KBM-7 (cell line): ENCODE measurements around the gene USHBP1.

Experiments
- DNase-seq: peaks from one replicate; pipeline ENCODE4 v3.0.0-alpha.2; 2015
- in situ Hi-C: fragments of 300-500 bp; cut with MboI; formaldehyde crosslinking; loops from 2 replicates; pipeline ENCODE4 v1.14.3; 2020; ENCODE audit warnings: low sequenced_read_pairs, low pct_unique_long_range_greater_than_20kb, mixed read lengths

Gene USHBP1, protein sequence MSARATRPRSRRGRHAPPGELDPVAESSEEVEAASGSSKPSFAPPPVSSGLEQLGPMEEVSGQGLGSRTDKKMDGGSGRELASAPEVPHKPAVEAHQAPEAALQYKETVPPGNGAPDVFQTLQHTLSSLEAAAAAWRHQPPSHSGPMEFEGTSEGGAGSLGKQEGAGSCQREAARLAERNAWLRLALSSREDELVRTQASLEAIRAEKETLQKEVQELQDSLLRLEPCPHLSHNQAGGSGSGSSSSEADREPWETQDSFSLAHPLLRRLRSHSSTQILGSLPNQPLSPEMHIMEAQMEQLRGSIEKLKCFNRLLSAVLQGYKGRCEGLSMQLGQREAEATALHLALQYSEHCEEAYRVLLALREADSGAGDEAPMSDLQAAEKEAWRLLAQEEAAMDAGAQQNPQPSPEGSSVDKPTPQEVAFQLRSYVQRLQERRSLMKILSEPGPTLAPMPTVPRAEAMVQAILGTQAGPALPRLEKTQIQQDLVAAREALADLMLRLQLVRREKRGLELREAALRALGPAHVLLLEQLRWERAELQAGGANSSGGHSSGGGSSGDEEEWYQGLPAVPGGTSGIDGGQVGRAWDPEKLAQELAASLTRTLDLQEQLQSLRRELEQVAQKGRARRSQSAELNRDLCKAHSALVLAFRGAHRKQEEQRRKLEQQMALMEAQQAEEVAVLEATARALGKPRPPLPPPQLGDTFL

DNA sequence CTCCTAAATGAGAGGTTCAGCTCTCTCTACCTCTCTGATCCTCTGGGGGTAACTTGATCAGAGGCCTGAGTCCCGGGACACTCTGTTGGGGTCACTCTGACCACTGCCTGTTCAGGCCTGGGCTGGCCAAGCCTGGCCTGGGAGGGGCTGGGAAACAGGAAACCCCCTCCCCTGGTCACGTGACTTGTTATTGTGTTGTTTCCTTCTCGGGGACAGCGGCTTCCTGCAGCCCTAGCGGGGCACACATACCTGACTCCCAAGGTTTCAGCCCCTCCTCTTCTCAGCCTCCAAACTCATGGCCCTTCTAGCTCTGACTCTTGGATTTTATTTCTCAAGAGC, at the start of gene USHBP1:
Gene USHBP1, minus strand, starts transcription at position 105 of the 339 bp plus-strand sequence. CDS start 446 bp downstream, outside the sequence.
- DNase-seq = no peak
- in situ Hi-C loops = no loop called here

DNA sequence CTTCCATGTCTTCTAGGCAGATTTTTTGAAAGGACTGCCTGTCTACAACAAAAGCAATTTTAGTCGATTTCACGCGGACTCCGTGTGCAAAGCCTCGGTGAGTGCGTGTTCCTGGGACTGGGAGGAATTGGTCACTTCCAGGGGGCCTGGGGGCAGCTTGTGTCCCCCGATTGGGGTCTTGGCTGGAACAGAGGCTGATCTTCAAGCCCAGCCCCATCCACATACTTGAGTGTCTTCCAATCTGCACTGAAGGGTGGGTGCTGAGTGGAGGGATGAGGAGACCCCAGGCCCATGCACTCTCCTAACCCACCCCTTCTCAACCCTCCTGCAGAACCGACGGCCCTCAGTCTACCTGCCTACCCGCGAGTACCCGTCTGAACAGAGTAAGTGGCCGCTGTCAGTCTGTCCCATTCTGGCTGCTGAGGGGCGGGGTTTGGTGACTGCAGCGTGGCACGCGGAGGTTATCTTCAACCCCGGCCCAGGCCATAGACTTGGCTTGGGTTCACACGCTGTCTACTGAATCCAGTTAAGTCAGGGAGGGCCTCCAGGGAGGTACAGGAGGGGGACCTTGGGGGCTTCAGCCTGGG, 49.6 kb upstream of the USHBP1 start:
- no peak for DNase-seq
- in situ Hi-C loops = no loop called here

DNA sequence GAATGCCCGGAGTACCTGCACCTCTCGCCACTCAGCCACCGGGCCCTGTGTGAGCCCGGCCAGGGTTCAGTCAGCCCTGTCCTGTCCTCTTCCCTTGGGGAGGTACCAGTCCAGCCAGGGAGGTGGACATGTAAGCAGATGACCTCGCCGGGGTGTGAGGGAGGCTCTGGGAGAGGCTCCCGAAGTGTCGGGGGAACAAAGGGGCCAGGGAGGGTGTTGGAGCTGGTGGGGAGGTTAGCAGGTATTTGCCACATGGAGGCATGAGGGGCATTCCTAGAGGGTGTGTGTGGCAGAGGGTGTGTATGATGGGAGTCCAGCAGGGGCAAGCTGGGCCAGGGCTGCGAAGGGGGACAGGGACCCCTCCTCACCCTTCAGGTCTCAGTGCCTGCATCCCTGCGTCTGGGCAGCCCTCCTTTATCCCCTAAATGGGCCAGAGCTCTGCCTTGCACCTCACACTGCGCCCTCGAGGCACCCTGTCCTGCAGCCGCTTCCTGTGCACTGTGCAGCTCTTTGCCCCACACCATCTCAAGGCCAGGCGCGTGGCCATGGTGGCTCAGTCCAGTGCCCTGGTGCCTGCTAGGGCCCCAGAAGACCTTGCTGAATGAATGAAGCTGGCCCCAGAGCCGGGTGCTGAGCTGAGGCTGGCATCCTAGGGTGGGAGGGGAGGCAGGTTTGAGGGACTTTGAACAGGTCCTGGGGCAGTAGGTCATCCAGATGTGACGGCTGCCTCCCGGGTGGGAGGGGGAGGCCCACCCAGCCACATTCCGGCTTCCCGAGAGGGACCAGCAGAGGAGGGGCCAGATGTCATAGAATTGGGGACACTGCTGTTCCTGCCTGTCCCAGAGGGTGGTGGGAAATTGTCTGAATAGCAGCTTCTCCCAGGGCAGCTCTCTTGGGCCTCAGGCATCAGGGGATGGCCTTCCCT, 47.9 kb upstream of the USHBP1 start:
- no peak for DNase-seq
- in situ Hi-C loops = no loop called here

DNA sequence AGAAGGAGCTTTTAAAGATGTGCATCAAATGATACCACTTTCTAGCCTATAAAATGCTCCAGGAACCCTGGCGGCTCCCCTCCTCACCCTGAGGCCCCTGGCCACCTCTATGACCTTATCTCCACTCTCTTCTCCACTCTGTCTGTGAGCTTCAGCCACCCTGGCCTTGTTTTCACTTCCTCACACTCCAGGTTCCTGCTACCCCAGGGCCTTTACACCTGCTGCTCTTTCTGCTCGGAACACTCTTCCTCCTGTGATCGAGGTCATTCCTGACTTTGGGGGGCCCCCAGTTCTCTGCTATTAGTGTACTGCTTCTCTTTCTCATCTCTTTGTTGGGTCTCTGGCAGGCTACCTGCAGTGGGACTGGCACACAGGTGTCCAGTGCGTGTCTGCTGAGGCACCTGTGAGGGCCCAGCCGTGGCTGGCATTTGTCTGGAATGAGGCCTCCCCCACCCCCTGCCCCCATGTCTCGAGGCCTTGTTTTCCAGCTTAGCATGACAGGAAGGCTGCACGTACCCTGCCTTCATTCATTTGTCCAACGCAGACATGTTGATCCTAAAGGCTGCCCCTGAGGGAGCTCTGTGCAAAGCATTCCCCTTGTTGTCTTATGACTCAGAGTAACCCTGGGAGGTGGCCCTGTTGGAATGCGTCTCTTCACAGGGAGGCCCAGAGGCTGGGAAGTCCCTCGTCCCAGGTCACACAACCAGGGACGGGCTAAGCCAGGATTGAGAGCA, 47.1 kb upstream of the USHBP1 start:
- no peak for DNase-seq
- in situ Hi-C loops = no loop called here

DNA sequence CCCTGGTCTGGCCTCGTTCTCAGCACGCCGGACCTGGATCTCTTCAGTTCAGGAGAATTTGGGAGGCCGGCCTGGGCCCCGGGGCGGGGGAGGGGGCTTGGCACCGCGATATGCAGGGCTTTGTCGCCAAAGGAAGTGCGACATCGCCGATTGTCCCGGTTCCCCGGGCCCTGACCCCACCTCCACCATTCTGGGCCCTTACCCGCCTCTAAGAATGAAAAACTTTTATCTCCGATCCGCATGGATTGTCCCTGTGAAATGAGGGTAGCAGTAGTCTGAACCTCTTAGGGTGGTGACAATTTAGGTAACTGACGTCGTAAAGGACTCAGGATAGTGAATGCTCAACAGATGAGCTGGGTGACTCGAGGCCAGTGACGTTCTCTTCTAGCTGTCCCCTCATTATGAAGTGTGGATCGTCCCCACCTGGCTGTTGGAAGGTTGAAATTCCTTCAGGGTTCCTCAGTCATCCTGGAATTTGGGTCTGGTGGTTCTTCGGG, 45.5 kb upstream of the USHBP1 start:
- DNase-seq = no peak
- in situ Hi-C loops = no loop called here

DNA sequence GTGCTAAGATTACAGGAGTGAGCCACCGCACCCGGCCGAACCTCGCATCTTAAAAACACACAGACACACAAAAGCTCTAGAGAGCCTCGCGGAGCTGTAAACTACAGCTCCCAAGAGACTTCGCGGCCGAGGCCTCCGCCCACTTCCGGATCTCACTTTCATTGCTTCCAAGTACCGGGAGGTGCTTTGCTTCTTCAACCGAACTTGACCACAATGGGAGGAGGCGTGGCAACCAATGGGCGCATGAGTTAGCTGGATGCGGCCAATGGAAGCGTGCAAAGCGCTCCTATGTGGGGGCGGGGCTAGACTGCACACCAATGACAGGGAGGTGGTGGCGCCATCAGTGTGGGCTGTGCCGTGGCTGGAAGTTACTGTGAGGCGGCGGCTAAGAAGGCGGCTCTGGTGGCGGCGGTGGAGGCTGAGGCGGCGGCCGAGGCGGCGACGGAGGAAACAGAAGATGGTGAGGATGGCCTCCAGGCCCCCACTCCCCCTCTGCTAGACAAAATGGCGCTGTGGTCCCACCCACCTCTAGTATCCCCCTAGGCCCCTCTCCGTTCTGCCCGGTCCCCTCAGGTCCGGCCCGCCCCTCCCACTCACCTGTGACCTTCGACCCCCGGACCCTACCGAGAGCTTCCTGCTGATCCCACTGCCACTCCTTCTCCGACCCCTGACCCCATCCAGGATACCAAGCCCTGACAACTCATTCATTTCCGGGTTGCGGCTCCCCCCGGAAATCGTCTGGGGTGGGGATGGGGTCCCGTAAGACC, 44.8 kb upstream of the USHBP1 start, which contains the start of gene DDA1:
Gene DDA1, plus strand, starts transcription at position 366 of the 767 bp plus-strand sequence. Its CDS starts 92 bp downstream, at position 458.
- in situ Hi-C loops = no loop called here
- peak; percentile 99 for DNase-seq

DNA sequence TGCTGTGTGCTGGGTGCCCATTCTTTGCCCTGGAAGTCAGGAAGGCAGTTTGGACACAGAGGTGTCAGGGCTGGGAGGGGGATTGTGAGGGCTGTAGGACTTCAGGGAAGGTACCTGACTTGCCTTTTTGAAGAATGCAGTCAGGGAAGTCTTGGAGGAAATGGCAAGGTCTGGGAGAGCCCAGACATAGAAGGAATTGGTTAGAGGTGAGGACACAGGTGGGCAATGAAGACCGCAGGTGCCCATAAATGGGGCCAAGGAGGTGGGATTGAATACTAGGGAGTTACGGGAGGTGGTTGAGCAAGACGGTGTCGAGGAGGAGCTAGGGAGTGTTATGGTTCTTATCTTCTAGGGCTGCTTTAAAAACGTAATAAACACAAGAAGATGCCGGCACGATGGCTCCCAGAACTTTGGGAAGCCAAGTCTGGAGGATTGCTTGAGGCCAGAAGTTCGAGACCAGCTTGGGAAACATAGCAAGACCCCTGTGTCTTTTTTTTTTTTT, 43.4 kb upstream of the USHBP1 start:
- in situ Hi-C loops = no loop called here
- DNase-seq = no peak

DNA sequence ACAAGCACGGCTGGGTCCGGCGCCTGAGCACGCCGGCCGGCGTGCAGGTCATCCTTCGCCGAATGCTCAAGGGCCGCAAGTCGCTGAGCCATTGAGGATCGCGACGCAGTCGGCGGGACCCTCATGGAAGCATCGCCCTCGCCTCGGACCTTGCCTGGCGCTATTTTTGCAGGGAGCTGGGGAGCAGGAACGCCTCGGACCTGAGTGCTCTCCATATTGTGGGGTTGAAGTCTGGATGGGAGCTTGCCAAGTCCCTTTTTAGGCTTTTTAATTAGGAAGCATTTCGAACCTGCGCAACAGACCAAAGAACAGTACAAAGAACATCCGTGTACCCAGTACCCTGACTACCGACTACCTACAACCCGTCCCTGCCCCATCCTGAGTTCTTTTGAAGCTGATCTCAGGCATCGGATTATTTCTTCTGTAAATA, 41.8 kb upstream of the USHBP1 start:
- DNase-seq = no peak

DNA sequence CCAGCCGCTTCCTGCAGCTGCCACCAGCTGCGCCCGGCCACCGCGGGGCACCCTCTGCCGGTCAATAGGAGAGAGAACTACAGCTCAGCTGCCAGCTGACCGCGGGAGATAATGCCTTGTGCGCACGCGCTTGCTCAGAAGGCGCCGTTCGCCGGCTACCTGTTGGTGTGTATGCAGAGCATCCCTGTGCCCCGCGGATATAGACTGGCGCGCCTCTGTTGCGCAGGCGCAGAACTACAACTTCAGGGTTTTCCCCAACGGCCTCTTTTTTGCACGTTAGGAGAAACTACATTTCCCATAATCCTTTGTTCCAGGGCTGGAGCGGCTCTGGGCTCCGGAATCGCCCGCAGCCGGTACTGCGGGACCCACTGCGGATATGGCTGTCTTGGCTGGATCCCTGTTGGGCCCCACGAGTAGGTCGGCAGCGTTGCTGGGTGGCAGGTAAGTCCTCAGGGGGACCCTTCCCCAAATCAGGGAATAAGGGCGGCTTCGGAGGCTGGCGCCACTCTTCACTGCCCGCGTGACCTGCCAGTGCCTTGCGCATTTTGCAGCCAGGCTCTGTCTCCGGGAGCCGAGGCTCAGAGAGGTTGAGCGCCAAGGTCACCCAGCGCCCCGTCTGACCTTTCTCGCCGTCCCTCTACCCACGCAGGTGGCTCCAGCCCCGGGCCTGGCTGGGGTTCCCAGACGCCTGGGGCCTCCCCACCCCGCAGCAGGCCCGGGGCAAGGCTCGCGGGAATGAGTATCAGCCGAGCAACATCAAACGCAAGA, 41.2 kb upstream of the USHBP1 start, which contains the start of gene MRPL34:
Gene MRPL34, plus strand, starts transcription at position 356 of the 768 bp plus-strand sequence. Its CDS starts 21 bp downstream, at position 377.
- peak; percentile 99 for DNase-seq
- in situ Hi-C loops = no loop called here

More for the DNA sequence above, 41.8 kb upstream of the USHBP1 start:
- in situ Hi-C loops = no loop called here

DNA sequence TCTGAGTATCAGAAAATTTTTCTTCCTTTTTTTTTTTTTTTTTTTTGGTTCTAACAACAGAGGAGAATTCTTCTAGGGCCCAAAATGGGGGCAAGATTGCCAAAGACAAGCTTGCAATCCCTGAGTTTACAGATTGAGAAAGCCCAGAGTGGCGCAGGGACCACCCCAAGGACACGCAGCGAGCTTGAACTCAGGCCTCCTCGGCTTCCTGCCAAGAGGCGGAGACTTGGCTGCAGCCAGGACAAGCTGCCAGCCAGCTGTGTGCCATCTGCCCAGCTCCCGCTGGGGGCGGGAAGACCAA, 40.6 kb upstream of the USHBP1 start:
- DNase-seq = no peak
- in situ Hi-C loops = no loop called here

DNA sequence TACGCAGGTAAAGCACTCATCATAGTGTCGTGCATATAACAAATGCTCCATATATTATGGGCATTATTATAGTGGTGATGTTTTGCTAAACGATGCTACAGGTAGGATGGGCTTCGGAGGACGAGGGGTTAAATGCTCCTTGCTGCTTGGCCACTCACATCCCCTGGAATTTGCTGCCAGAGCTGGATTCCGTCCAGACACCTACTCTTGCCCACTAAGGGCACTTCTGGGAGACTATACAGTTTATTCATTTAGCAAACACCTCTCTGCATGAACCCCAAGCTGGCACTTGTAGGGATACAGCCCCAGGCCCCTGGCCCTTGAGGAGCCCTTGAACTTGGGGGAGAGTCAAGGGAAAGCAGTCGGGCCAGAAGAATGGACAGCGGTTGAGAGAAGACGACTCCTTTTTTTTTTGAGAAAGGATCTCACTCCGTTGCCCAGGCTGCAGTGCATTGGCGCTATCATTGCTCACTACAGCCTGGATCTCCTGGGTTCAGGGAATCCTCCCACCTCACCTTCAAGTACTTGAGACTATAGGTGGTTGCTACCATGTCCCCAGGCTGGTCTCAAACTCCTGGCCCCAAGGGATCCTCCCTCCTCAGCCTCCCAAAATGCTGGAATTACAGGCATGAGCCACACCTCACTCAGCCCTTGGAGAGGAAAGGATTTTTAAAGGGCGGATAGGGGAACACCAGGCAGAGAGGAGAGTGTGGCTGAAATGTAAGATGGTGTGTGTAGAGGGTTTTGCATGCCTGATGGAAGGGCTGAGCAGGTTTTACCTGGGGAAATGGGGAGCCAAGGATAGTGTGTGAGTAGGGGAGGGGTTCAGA, 40.1 kb upstream of the USHBP1 start:
- in situ Hi-C loops = no loop called here
- no peak for DNase-seq

DNA sequence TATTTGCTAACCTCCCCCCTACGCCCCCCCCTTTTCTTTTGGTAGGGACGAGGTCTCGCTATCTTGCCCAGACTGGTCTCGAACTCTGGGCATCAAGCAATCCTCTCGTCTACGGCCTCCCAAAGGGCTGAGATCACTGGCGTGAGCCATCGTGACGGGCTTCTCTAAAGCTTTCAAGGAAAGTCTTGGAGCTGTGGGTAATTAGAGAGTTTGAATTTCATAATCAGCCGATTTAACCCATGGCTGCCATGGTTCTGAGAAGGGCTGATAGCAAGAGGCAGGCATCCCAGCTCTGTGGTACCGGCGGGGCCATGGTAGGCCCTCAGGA, 39.4 kb upstream of the USHBP1 start:
- in situ Hi-C loops = no loop called here

DNA sequence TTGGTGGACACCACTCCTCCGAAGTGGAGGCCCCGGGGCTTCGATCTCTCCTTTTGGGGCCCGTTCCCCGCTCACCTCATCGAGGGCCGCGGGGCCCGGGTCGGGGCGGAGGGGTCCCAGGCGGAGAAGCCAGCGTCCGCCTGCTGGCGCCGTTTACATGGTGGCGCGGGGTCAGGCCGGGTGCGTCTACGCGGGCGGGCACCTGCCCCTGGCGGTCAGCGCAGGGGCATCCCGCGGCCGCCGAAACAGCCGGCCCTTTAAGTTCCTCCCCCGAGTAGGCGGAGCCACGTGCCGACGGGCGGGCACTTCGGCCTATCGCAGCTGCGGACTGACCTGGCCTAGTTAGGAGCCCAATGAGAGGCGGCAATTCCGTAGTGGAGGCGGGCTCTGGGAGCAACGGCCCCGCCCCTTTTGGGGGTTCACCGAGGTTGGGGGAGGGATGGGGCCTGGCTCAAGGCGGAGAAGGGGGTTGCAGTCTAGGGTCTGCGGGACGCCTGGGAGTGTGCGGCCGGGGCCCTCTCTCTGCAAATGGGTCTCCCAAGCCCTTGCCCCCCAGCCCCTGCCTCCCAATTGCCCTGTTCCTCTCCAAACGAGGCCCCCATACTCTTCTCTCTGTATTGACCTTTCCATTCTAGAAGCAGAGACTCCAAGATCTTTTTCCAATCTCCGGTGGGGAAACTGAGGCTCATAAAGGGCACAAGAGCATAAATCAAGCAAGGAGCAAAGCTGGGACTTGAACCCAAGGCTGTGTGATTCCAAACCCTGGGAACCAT, 38.8 kb upstream of the USHBP1 start, which contains the start of gene ABHD8:
Gene ABHD8, minus strand, starts transcription at position 259 of the 773 bp plus-strand sequence. CDS start 1,809 bp downstream, outside the sequence.
- DNase-seq = peak; percentile 92
- in situ Hi-C loops = no loop called here

More for the DNA sequence above, 39.4 kb upstream of the USHBP1 start:
- no peak for DNase-seq

DNA sequence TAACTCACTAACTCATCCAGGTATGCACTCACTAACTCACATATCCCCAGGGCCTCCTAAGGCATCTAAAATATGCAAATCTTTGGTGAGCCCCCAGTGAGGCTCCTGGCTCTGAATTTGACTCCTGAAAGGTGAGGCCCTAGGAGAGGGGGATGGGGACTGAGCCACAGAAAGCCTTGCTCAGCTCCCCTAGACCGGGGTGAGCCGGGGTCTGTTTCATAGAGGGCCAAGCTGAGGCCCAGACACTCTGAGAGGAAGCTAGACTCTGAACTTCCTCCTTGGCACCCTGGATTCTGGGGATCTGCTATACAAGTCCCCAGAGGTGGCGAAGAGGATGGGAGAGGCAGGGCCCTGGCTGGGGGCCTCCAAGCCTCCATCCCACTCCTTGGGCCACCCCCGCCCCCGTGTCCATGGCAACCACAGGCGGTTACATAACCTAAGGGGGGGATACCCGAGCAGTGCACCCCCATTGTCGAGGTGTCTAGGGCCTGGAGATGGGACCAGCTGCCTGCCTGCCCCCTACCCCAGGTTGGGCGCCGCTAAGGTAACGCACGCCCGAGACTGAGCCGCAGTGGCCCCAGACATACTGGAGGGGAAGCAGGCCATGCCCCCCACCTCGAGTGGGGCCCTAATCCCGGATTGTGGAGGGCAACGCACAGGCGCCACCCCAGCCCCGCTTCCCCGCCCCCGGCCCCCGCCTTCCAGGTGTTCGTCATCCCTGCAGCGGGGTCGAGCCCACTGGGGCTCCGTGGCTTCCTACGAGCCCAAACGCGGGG, 38.0 kb upstream of the USHBP1 start:
- in situ Hi-C loops = no loop called here
- DNase-seq = peak; percentile 46
